ENCODE measurements around the gene DPP10.

Gene DPP10

DNA sequence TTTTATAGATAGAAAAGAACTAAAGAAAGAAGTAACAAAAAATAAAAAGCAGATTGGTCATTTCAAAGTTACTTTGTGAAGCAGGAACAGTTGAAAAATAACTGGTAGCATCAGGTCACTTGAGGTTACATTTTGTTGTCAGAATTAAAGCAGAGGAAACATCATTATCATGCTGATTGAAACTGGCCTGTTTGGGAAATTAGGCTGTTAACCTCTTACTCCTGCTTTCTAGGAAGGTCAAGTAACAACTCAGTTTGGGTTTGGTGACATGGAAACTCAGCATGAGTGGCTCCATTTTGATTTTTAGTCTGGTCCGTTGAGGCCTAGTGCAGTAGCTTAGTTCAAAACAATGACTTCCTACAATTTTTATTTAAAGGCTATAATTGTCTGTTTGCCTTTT lies 1383.5 kb downstream of the DPP10 start:
- no peak for DNase-seq

DNA sequence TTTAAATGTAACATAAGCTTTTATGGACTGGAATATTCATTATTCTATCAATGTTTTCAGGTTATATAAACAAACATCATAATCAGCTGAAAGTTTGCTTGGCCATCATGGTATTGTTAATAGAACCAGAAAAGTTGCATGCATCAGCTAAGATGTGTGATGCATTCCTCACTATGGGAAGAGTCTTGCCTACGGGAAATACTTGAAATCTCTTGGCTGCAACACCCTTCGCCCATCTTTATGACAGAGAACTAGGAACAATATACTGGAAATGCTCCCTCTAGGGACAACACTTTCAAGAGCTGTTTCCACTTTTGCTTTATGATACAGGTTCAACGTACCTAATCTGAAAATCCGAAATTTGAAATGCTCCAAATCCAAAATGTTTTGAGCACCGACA lies 1390.8 kb downstream of the DPP10 start:
- no peak for DNase-seq

DNA sequence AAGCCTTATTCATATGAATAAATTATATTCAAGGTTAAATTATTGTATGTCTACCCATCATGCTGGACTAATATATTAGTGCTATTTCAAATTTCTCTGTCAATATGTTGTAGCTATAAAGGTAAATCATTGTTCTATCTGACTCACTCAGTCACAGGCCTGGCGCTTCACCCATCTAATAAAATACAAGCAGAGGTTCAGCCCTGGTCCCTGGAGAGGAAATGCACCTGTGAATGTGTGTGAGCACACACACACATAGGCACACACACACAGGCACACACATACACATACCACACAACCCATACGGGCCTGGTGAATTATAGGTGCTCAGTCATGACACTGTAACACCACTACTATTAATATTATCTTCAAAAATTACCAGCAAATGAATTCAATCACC lies 1396.1 kb downstream of the DPP10 start:
- no peak for DNase-seq

DNA sequence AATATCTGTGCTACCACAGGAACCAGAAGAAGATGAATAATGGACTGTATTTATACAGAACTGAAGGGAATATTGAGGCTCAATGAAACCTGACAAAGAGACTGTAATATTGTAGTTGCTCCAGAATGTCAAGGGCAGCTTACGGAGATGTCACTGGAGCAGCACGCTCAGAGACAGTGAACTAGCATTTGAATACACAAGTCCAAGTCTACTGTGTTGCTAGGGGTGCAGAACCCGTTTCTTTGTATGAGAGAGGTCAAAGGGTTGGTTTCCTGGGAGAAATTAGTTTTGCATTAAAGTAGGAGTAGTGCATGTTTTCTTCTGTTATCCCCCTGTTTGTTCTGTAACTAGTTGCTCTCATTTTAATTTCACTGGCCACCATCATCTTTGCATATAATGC lies 1399.9 kb downstream of the DPP10 start:
- no peak for DNase-seq

DNA sequence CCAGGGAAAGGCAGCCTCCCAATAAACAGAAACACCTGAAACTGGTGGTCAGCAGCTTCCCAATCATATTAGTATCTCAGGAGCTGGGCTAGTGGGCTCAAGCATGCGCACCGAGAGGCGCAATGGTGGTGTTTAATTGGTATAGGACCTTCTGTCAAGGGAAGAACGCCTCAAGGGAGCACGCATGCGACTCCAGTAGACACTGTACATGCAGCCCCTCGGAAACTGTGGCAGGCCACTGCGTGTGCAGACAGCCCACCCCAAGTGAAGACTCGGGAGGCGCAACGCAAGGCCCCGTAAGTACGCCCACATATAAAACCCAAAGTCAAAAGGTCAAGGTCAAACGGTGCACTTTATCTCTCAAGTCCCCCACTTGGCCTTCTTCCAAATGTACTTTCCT lies 1405.8 kb downstream of the DPP10 start:
- no peak for DNase-seq

DNA sequence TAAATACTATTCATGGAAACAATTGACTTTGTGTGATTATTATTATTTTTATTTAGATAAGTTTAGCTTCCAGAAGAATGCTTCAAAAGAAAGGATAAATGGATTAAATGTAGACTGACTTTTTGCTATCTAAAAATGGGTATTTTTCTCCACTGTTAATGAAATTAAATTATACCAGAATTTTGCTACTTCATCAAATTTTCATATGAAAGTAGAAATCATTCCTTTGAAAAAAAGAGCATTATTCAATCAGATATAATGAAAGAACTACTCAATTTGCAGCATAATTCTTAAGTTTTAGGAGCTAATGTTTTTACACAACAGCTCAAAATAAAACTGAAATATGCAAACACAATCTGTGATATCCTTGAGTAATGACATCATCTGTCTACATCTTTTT lies 1424.6 kb downstream of the DPP10 start:
- DNase-seq, result no peak

DNA sequence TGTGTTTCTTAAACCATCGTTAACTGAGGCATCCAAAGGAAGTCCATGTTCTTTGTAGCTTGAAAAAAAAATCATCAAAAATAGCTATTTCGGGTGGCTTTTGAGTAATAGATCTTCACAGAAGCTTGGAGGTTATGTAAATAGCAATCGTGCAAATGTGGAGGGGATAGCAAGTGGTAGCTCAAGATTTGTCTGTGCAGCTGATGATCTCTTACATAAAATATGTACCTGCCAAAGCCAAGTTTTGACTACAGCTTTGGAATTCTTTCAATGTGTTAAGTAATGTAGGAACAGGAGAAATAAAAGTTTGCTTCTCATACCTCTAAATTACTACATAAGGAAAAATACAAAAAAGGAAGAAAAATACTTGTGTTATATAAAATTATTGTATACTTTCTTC lies 1432.0 kb downstream of the DPP10 start:
- DNase-seq, result no peak

DNA sequence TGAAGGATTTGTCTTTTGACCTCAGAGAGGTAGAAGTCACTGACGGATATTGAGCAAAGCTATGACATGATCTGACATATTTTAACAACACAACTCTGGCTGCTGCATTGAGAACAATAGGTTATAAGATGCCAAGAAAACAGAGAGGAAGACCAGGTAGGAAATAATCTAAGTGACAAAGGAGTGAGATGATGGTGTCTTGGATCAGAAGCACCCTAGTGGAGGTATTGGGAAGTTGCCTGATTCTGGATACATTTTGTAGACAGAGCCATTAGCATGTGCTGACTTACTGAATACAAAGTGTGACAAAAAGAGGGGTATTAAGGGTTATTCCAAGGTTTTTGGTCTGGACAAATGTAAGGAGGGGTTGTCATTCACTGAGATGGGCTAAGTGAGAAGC lies 1438.1 kb downstream of the DPP10 start:
- DNase-seq, result no peak

DNA sequence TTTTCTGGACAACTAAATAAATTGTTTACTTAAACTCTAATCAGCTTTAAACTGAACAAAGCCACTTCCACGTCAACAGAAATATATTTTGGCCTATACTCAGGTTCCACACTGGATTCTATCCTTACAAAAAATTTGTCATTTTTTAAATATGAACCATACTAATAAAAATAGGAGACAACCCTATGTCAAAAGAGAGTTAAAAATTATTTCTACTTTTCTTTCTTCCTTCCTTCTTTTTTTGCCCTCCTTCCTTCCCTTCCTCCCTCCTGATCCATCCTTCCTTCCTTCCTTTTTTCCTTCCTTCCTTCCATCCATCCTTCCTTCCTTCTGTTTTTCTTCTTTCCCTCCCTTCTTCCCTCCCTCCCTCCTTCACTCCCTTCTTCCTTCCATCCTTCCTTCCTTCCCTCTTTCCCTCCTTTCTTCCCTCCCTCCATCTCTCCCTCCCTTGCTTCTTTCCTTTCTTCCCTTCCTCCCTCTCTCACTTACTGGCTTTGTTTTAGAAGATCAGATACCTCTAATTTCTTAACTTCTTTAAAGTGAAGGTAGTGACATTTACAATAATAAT lies 1444.9 kb downstream of the DPP10 start:
- DNase-seq, result no peak

All from SIG-M5 (cell line).